ENCODE measurements around the gene SMC6. TPM values are rescaled to one million over a fixed set of nuclear protein-coding genes. Genes with fewer than 3 reads are reported as not detected.
A peak's percentile ranks its signal among the peaks of the same experiment; 100 is the strongest.

Gene SMC6, protein sequence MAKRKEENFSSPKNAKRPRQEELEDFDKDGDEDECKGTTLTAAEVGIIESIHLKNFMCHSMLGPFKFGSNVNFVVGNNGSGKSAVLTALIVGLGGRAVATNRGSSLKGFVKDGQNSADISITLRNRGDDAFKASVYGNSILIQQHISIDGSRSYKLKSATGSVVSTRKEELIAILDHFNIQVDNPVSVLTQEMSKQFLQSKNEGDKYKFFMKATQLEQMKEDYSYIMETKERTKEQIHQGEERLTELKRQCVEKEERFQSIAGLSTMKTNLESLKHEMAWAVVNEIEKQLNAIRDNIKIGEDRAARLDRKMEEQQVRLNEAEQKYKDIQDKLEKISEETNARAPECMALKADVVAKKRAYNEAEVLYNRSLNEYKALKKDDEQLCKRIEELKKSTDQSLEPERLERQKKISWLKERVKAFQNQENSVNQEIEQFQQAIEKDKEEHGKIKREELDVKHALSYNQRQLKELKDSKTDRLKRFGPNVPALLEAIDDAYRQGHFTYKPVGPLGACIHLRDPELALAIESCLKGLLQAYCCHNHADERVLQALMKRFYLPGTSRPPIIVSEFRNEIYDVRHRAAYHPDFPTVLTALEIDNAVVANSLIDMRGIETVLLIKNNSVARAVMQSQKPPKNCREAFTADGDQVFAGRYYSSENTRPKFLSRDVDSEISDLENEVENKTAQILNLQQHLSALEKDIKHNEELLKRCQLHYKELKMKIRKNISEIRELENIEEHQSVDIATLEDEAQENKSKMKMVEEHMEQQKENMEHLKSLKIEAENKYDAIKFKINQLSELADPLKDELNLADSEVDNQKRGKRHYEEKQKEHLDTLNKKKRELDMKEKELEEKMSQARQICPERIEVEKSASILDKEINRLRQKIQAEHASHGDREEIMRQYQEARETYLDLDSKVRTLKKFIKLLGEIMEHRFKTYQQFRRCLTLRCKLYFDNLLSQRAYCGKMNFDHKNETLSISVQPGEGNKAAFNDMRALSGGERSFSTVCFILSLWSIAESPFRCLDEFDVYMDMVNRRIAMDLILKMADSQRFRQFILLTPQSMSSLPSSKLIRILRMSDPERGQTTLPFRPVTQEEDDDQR
- total RNA-seq (2014; rRNA removed; shearing (Covaris generic); ENCODE audit: low replicate concordance) = 5.9 and 10.7 TPM in 2 replicates

- in situ Hi-C loops (cut with HindIII; ENCODE audit: low pct_unique_long_range_greater_than_20kb, low sequenced_read_pairs) = no loop called here
- DNase-seq (ENCODE audit: low read depth) = peak; percentile 96
These were observed at the start of gene SMC6, which contains the start of gene GEN1 for GRCh38 chr2:17753803-17754663. TSS of gene SMC6 (minus strand) at chr2:17753810. CDS start at chr2:17745946, 7,864 bp downstream. TSS of gene GEN1 (plus strand) at chr2:17754138. CDS start at chr2:17759944, 5,806 bp downstream.

- DNase-seq (ENCODE audit: low read depth) = no peak
- in situ Hi-C loops (cut with HindIII; ENCODE audit: low pct_unique_long_range_greater_than_20kb, low sequenced_read_pairs) = no loop called here
These were observed 47.3 kb upstream of the SMC6 start for GRCh38 chr2:17800693-17801458.

DNA sequence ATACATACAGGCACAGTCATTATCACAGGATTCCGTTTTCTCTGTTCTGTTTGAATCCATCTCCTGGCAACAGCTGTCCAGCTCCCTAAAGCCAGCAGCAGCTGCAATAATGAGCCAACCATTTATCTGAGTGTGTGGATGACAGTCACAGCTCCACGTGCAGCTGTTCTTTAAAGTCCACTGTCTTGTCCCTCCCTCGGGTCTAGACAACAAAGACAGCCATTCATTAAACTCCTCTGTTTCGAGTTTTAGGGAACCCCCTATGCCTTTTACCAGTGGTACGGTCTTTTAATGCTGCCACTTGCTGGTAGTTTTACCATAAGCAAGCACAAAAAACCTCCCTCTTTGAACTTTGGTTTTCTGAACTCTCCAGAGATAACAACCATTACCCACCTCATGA, 46.6 kb upstream of the SMC6 start:
- DNase-seq (ENCODE audit: low read depth) = no peak
- in situ Hi-C loops (cut with HindIII; ENCODE audit: low pct_unique_long_range_greater_than_20kb, low sequenced_read_pairs) = no loop called here

- no peak for DNase-seq (ENCODE audit: low read depth)
- in situ Hi-C loops (cut with HindIII; ENCODE audit: low pct_unique_long_range_greater_than_20kb, low sequenced_read_pairs) = no loop called here
These were observed 45.9 kb upstream of the SMC6 start for GRCh38 chr2:17799301-17800120.

DNA sequence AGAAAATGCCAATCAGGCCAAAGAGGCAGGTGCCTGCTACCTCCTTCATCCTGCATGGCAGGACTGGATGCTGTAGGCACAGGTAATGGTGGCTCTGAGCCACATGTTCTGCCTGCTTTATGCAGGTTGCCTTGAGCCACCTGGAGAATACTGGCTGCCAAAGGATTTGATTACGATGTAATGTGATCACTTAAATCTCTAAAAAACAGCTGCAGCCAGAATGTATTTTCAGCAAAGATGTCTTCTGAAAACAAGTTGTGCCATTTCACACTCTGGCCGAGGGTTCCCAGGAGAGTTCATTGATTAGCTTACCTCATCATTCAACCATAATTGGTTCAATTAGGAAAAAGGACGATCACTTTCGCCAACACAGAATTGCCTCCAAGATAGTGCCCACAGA, 44.7 kb upstream of the SMC6 start:
- in situ Hi-C loops (cut with HindIII; ENCODE audit: low pct_unique_long_range_greater_than_20kb, low sequenced_read_pairs) = no loop called here
- no peak for DNase-seq (ENCODE audit: low read depth)

- in situ Hi-C loops (cut with HindIII; ENCODE audit: low pct_unique_long_range_greater_than_20kb, low sequenced_read_pairs) = no loop called here
- DNase-seq (ENCODE audit: low read depth) = no peak
These were observed 41.7 kb upstream of the SMC6 start for GRCh38 chr2:17795309-17795708.

DNA sequence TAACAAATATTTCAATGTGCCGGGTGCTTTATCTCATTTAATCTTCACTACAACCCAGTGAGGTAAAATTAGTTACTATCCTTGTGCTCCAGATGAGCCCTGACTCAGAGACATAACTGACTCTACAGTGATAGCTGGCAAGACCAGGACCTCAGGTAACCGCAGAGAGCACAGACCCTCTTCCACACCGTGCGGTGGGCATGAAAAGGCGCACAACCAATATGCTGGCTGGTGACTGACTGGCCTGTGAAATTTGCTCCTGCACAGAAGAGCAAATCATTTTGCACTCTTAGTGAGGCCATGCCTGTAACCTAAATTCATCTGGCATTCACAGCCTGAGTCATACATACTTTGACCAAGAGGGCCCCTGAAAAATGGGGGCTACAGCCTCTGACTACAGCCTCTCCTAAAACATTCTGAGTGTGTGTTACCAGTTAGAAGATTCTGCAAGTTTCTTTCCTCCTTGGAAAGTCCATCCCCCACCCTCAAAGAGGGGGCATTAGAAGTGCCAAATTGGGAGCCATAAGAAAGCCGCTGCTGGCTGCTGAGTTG, 40.3 kb upstream of the SMC6 start:
- DNase-seq (ENCODE audit: low read depth) = no peak
- in situ Hi-C loops (cut with HindIII; ENCODE audit: low pct_unique_long_range_greater_than_20kb, low sequenced_read_pairs) = no loop called here

- in situ Hi-C loops (cut with HindIII; ENCODE audit: low pct_unique_long_range_greater_than_20kb, low sequenced_read_pairs) = no loop called here
- DNase-seq (ENCODE audit: low read depth) = no peak
These were observed 39.7 kb upstream of the SMC6 start for GRCh38 chr2:17793296-17793695.

GRCh38 chr2:17792515-17792914, 38.9 kb upstream of the SMC6 start:
- in situ Hi-C loops (cut with HindIII; ENCODE audit: low pct_unique_long_range_greater_than_20kb, low sequenced_read_pairs) = no loop called here
- no peak for DNase-seq (ENCODE audit: low read depth)

DNA sequence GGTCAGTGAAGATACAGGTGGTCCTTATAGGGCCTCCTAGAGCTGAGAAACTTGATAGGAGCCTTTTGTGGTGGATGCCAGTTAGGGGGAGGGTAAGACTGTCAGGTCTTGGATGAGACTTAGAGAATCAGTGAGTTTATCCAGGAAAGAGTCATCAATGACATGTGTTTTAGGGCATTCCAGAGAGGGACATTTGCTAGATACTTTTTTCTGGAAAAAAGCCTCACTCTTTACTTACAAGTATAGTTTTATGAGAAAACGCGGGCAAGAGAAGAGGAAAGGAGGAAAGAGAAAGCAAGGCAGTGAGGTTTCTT, 38.2 kb upstream of the SMC6 start:
- DNase-seq (ENCODE audit: low read depth) = no peak
- in situ Hi-C loops (cut with HindIII; ENCODE audit: low pct_unique_long_range_greater_than_20kb, low sequenced_read_pairs) = no loop called here

- DNase-seq (ENCODE audit: low read depth) = no peak
- in situ Hi-C loops (cut with HindIII; ENCODE audit: low pct_unique_long_range_greater_than_20kb, low sequenced_read_pairs) = no loop called here
These were observed 37.7 kb upstream of the SMC6 start for GRCh38 chr2:17791121-17791816.

DNA sequence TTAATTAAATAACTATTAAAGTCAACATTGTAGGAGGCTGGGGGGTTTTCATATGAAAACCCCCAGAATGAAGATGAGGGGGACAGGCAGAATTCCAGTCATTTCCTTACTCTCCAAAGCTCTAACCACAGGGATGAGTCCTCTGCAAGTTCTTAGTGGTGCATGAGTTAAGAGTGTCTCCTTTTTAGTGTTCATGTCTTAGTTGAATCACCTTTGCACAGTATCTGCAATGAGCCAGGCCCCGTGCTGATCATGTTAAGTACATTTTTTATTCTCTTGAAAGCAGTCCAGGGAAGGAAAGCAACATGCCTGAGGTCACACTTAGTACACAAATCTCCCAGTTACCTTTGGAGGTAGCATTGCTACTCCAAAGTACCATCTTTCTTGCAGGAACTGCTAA, 36.9 kb upstream of the SMC6 start:
- DNase-seq (ENCODE audit: low read depth) = no peak
- in situ Hi-C loops (cut with HindIII; ENCODE audit: low pct_unique_long_range_greater_than_20kb, low sequenced_read_pairs) = no loop called here

GRCh38 chr2:17788773-17789172, 35.2 kb upstream of the SMC6 start:
- DNase-seq (ENCODE audit: low read depth) = no peak
- in situ Hi-C loops (cut with HindIII; ENCODE audit: low pct_unique_long_range_greater_than_20kb, low sequenced_read_pairs) = no loop called here

DNA sequence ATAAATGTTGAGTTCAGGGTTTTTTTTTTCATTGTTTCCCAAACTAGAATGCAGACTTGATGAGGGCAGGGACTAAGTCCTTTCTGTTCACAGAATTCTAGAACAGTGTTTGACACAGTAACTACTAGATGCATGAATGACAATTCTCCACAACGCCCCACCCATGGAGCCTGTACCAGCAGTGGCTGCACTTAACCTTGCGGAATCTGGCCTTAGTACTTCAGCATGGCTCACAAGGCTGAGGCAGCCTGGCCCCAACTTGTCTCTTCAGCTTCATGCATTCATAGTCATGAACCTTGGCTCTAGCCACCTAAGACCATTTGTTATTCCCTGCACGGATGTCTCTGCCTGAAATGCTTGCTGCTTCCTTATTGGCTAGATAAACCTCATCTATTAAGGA, 33.1 kb upstream of the SMC6 start:
- no peak for DNase-seq (ENCODE audit: low read depth)
- in situ Hi-C loops (cut with HindIII; ENCODE audit: low pct_unique_long_range_greater_than_20kb, low sequenced_read_pairs) = no loop called here

DNA sequence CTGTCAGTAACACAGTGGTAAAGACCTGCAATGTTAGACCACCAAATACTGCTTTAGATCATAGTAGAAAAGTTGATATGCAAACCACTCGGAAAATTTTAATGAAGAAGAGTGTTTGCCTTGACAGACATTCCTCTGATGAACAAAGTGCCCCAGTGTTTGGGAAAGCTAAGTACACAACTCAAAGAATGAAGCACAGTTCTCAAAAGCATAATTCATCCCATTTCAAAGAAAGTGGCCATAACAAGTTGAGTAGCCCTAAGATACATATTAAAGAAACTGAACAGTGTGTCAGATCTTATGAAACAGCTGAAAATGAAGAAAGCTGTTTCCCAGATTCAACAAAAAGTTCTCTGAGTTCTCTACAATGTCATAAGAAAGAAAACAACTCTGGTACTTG, 27.9 kb upstream of the SMC6 start:
- DNase-seq (ENCODE audit: low read depth) = no peak
- in situ Hi-C loops (cut with HindIII; ENCODE audit: low pct_unique_long_range_greater_than_20kb, low sequenced_read_pairs) = no loop called here

DNA sequence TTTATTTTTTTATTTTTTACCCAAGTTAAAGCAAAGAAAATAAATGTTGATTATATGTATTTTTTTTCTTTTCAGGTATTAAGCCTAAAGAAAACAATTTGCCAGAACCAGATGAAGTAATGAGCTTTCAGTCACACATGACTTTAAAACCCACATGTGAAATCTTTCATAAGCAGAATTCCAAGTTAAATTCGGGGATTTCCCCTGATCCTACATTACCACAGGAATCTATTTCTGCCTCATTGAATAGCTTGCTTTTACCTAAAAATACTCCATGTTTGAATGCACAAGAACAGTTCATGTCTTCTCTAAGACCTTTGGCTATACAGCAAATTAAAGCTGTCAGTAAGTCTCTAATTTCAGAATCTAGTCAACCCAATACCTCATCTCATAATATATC, 26.9 kb upstream of the SMC6 start:
- no peak for DNase-seq (ENCODE audit: low read depth)
- in situ Hi-C loops (cut with HindIII; ENCODE audit: low pct_unique_long_range_greater_than_20kb, low sequenced_read_pairs) = no loop called here

All from Caki2 (cell line).